ENCODE results near the gene ECHS1. TPM values are rescaled to one million over a fixed set of nuclear protein-coding genes. Genes with fewer than 3 reads are reported as not detected.
"Not testable (repeated sequence)": the region's sequence is repeated elsewhere in the genome, so short reads cannot be mapped to it uniquely, and the experiment has no call there.

The ECHS1 gene
- total RNA-seq, 1 donor from 2014 or later, result 188 TPM

- DNase-seq (ENCODE audit: low spot score), result no peak
Observed at GRCh38 chr10:133379152-133379800, 6.1 kb upstream of the ECHS1 start, which contains the start of gene PAOX. Gene PAOX, plus strand, starts transcription at chr10:133379262. Its CDS starts 55 bp downstream, at chr10:133379317.

- DNase-seq (ENCODE audit: low spot score), result no peak
Observed at GRCh38 chr10:133378251-133379096, 5.3 kb upstream of the ECHS1 start.

GRCh38 chr10:133377818-133378250 is 4.7 kb upstream of the ECHS1 start:
- DNase-seq (ENCODE audit: low spot score), result no peak

GRCh38 chr10:133377025-133377817 is 4.1 kb upstream of the ECHS1 start:
- DNase-seq (ENCODE audit: low spot score), result no peak

- not testable (repeated sequence) for DNase-seq (ENCODE audit: low spot score)
Observed at GRCh38 chr10:133376183-133376582, 3.0 kb upstream of the ECHS1 start.

- no peak for DNase-seq (ENCODE audit: low spot score)
Observed at GRCh38 chr10:133375357-133376115, 2.4 kb upstream of the ECHS1 start.

GRCh38 chr10:133372507-133372906 is 647 bp downstream of the ECHS1 start:
- no peak for DNase-seq (ENCODE audit: low spot score)

GRCh38 chr10:133370030-133370786 is 2.9 kb downstream of the ECHS1 start:
- DNase-seq (ENCODE audit: low spot score), result no peak

- DNase-seq (ENCODE audit: low spot score), result no peak
Observed at GRCh38 chr10:133368153-133368552, 5.0 kb downstream of the ECHS1 start.

GRCh38 chr10:133367461-133367860 is 5.7 kb downstream of the ECHS1 start:
- not testable (repeated sequence) for DNase-seq (ENCODE audit: low spot score)

- DNase-seq (ENCODE audit: low spot score), result no peak
Observed at GRCh38 chr10:133366751-133367150, 6.4 kb downstream of the ECHS1 start.

GRCh38 chr10:133366130-133366478 is 7.0 kb downstream of the ECHS1 start:
- DNase-seq (ENCODE audit: low spot score), result no peak

- no peak for DNase-seq (ENCODE audit: low spot score)
Observed at GRCh38 chr10:133365461-133366129, 7.6 kb downstream of the ECHS1 start.

- no peak for DNase-seq (ENCODE audit: low spot score)
Observed at GRCh38 chr10:133364645-133365431, 8.3 kb downstream of the ECHS1 start.

- no peak for DNase-seq (ENCODE audit: low spot score)
Observed at GRCh38 chr10:133362846-133363245, 10.3 kb downstream of the ECHS1 start.

- DNase-seq (ENCODE audit: low spot score), result no peak
Observed at GRCh38 chr10:133361773-133362441, 11.2 kb downstream of the ECHS1 start.

GRCh38 chr10:133361227-133361626 is 11.9 kb downstream of the ECHS1 start:
- DNase-seq (ENCODE audit: low spot score), result no peak

- no peak for DNase-seq (ENCODE audit: low spot score)
Observed at GRCh38 chr10:133359972-133360610, 13.1 kb downstream of the ECHS1 start.

Data from mesenteric fat pad (tissue), 1 donor.